NT2/D1 (cell line): Measurements from ENCODE around the gene HS3ST1.

Experiments
- SUZ12 ChIP-seq: IDR thresholded peaks from 2 replicates; pipeline ENCODE4 v1.6.1; 2011; ENCODE audit not compliant: insufficient read length, insufficient read depth; ENCODE audit errors: extremely low read depth
- YY1 ChIP-seq: IDR thresholded peaks from 2 replicates; pipeline ENCODE4 v1.6.1; 2011; ENCODE audit not compliant: insufficient read length, insufficient read depth

DNA sequence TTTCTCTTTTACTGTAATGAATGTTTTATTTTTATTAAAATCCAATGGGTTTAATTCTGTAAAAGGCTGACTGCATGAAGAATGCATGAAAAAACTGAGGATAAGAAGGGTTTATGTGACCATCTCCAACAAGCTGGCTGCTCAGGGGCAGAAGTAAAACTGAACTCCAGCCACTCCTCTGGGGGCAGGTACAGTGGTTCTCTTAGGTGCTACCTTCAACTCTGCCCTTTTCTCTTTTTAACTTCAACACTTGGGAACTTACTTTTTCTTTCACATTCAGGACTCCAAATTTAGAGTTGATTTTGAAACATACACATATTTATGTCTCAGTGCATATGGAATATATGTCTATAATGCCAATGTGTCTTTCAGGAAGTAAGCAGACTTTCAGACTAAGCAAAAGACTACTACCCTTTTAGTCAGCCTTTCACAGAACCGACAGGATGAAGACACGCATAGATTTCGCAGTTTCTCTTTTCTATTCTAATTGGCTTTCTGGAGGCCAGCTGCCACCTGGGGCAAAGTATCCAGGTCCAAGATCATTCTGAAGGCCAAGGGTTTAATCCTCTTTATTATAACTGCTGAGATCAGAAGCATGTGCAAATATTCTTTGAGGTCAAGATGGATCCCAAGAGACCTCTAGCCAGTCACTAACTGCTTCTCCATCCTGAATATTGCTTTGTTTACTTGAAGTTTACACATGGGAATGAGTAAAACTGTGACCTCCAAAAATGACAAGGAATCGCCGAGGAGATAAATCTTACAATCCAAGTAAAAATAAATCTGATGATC lies 30.7 kb downstream of the HS3ST1 start:
- TF ChIP-seq SUZ12, result no peak
- no peak for TF ChIP-seq YY1
